ENCODE measurements around the gene DGLUCY. TPM values are rescaled to one million over a fixed set of nuclear protein-coding genes. Genes with fewer than 3 reads are reported as not detected.

DGLUCY gene
- total and polyA plus RNA-seq, 2 of the 13 experiments (the other 11 are each of a cell fraction or from before 2014, with no cell fraction given): 14.8 to 36.3 TPM

GRCh38 chr14:91218014-91218413 is 104.1 kb downstream of the DGLUCY start (continued):
- TF ChIP-seq, protein P1, sequence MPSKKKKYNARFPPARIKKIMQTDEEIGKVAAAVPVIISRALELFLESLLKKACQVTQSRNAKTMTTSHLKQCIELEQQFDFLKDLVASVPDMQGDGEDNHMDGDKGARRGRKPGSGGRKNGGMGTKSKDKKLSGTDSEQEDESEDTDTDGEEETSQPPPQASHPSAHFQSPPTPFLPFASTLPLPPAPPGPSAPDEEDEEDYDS (CRISPR knock-in tag; IDR thresholded peaks at IDR 0.05): no peak
- TF ChIP-seq HIC2 (CRISPR knock-in tag; IDR thresholded peaks at IDR 0.05; ENCODE audit: low read depth): no peak
- TF ChIP-seq NFE2L1 (CRISPR knock-in tag; IDR thresholded peaks at IDR 0.05; ENCODE audit: borderline replicate concordance): no peak

- Histone ChIP-seq H3K27ac (ENCODE audit: extremely low read length, insufficient read depth, low read length) (no peak overlapping the region), H3K79me2 (ENCODE audit: insufficient read depth, low read length) (no peaks in the 10 kb centered on the region), H3K4me2 (ENCODE audit: low read depth, low read length) (no peak overlapping the region), H3K4me3 (replicated peaks in 1 of 3; ENCODE audit: insufficient read depth in 1 of 3, low read depth in 2 of 3, low read length in 3 of 3) (no peak overlapping the region), H3K9me3 (ENCODE audit: low read length) (no peaks in the 10 kb centered on the region), H3K4me1 (ENCODE audit: insufficient read depth, low read length) (no peaks in the 10 kb centered on the region), H3K36me3 (replicated peaks in 1 of 2; ENCODE audit: control insufficient read depth in 1 of 2, insufficient read depth in 2 of 2, low read length in 2 of 2) (peaks cover 7 to 19% of the 10 kb centered on the region in 2 experiments; a peak in 4 of 5 replicates), H2AFZ (ENCODE audit: low read length) (no peak overlapping the region), H3K27me3 (ENCODE audit: control insufficient read depth in 1 of 2, insufficient read depth in 2 of 2, low read length in 2 of 2) (no peaks in the 10 kb centered on the region), H3K9ac (ENCODE audit: insufficient read depth, low read depth, low read length) (no peak overlapping the region), H4K20me1 (ENCODE audit: insufficient read depth, low read length) (no peaks in the 10 kb centered on the region)
- WGBS (ENCODE audit: low lambda C conversion rate): 76% methylated on average over 13 of the region's 13 CpGs
- POLR2A ChIA-PET: no interaction called here
- no peak for DNase-seq (ENCODE audit: low spot score)
- ATAC-seq: no peak
- intact Hi-C loops (cut with micrococcal nuclease; ENCODE audit: unreplicated experiment) (no loop called here), in situ Hi-C loops (cut with HindIII; ENCODE audit: extremely low pct_ligation_motif_present, low pct_unique_long_range_greater_than_20kb) (no loop called here)
- TF ChIP-seq ZNF251 (CRISPR knock-in tag; IDR thresholded peaks at IDR 0.05) (no peak), MEIS1 (CRISPR knock-in tag; IDR thresholded peaks at IDR 0.05; ENCODE audit: borderline replicate concordance) (no peak), ZNF468 (CRISPR knock-in tag; IDR thresholded peaks at IDR 0.05) (no peak), MIER2 (CRISPR knock-in tag; IDR thresholded peaks at IDR 0.05) (no peak), ZNF615 (CRISPR knock-in tag; IDR thresholded peaks at IDR 0.05; ENCODE audit: borderline replicate concordance) (no peak), TCF7L2 (IDR thresholded peaks at IDR 0.05; ENCODE audit: low read depth, low read length) (no peak), TBL1XR1 (IDR thresholded peaks at IDR 0.05; ENCODE audit: borderline replicate concordance, low read length, partially characterized antibody) (no peak)
- TF ChIP-seq, protein P2, sequence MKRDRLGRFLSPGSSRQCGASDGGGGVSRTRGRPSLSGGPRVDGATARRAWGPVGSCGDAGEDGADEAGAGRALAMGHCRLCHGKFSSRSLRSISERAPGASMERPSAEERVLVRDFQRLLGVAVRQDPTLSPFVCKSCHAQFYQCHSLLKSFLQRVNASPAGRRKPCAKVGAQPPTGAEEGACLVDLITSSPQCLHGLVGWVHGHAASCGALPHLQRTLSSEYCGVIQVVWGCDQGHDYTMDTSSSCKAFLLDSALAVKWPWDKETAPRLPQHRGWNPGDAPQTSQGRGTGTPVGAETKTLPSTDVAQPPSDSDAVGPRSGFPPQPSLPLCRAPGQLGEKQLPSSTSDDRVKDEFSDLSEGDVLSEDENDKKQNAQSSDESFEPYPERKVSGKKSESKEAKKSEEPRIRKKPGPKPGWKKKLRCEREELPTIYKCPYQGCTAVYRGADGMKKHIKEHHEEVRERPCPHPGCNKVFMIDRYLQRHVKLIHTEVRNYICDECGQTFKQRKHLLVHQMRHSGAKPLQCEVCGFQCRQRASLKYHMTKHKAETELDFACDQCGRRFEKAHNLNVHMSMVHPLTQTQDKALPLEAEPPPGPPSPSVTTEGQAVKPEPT (CRISPR knock-in tag; IDR thresholded peaks at IDR 0.05; ENCODE audit: low read depth): no peak
- TF ChIP-seq, protein P3, sequence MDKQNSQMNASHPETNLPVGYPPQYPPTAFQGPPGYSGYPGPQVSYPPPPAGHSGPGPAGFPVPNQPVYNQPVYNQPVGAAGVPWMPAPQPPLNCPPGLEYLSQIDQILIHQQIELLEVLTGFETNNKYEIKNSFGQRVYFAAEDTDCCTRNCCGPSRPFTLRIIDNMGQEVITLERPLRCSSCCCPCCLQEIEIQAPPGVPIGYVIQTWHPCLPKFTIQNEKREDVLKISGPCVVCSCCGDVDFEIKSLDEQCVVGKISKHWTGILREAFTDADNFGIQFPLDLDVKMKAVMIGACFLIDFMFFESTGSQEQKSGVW (CRISPR knock-in tag; IDR thresholded peaks at IDR 0.05; ENCODE audit: borderline replicate concordance): no peak
- TF ChIP-seq, protein P4, sequence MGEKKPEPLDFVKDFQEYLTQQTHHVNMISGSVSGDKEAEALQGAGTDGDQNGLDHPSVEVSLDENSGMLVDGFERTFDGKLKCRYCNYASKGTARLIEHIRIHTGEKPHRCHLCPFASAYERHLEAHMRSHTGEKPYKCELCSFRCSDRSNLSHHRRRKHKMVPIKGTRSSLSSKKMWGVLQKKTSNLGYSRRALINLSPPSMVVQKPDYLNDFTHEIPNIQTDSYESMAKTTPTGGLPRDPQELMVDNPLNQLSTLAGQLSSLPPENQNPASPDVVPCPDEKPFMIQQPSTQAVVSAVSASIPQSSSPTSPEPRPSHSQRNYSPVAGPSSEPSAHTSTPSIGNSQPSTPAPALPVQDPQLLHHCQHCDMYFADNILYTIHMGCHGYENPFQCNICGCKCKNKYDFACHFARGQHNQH (CRISPR knock-in tag; IDR thresholded peaks at IDR 0.05): no peak
- BruUV-seq (replicated peaks): no TSS peak
- no peak for FAIRE-seq
- CTCF ChIA-PET (ENCODE audit: low intra/inter-chr PET ratio, low total read pairs): no interaction called here
Observed at GRCh38 chr14:91219517-91220389, 105.9 kb downstream of the DGLUCY start.

Measured in HepG2 (cell line).